PC-3 (cell line): Measurements from ENCODE around the gene ZNF425. TPM values are rescaled to one million over a fixed set of nuclear protein-coding genes. Genes with fewer than 3 reads are reported as not detected.

Source experiments
- ATAC-seq: fragments of 200-7000 bp; cut with Tn5 transposase; 2 replicates; pipeline ENCODE4 v1.9.1; 2020; ENCODE audit warnings: mild to moderate bottlenecking, moderate library complexity
- BruUV-seq: library from RNA; stranded (reverse); fragments of 400-500 nt; replicated peaks from 2 replicates; lab custom pipeline; 2021; lab: Mats Ljungman, UMichigan
- CTCF ChIA-PET: fragments of 300-600 bp; sonication (Branson Sonifier 250); formaldehyde crosslinking; loops from one replicate; lab custom pipeline; 2022; ENCODE audit warnings: antibody characterized with exemption; lab: Charles Lee
- POLR2A ChIA-PET: fragments of 300-600 bp; sonication (Branson Sonifier 250); formaldehyde crosslinking; loops from one replicate; lab custom pipeline; 2022; ENCODE audit warnings: antibody characterized with exemption; ENCODE audit not compliant: unreplicated experiment; lab: Charles Lee
- DNase-seq: peaks from one replicate; pipeline ENCODE4 v3.0.0-alpha.2; 2015
- H2AFZ ChIP-seq: fragments of 300-600 bp; sonication (generic); 2 replicates; pipeline ENCODE4 v1.6.0; 2016; ENCODE audit warnings: antibody characterized with exemption, low read length
- H3F3A ChIP-seq: fragments of 300-600 bp; sonication (generic); one replicate; pipeline ENCODE4 v1.6.0; 2017; ENCODE audit warnings: antibody characterized with exemption, low read length, control low read depth, mild to moderate bottlenecking; ENCODE audit not compliant: unreplicated experiment
- H3K27ac ChIP-seq: fragments of 300-600 bp; sonication (generic); 2 replicates; pipeline ENCODE4 v1.5.1; 2016; ENCODE audit warnings: mild to moderate bottlenecking, low read length
- H3K27me3 ChIP-seq: fragments of 300-600 bp; sonication (generic); 2 replicates; pipeline ENCODE4 v1.6.1; 2016; ENCODE audit warnings: low read length, mixed read lengths
- H3K36me3 ChIP-seq: fragments of 300-600 bp; sonication (generic); 2 replicates; pipeline ENCODE4 v1.6.1; 2016; ENCODE audit warnings: low read depth, mixed run types, low read length, mixed read lengths
- H3K4me1 ChIP-seq: fragments of 300-600 bp; sonication (generic); 2 replicates; pipeline ENCODE4 v1.5.1; 2016; ENCODE audit warnings: low read length; ENCODE audit not compliant: insufficient read depth
- H3K4me2 ChIP-seq: fragments of 300-600 bp; sonication (generic); 2 replicates; pipeline ENCODE4 v1.6.0; 2016; ENCODE audit warnings: low read length
- H3K4me3 ChIP-seq: fragments of 300-600 bp; sonication (generic); 2 replicates; pipeline ENCODE4 v1.5.1; 2016; ENCODE audit warnings: mild to moderate bottlenecking, low read length, mixed read lengths
- H3K79me2 ChIP-seq: fragments of 300-600 bp; sonication (generic); 2 replicates; pipeline ENCODE4 v1.6.1; 2017; ENCODE audit warnings: low read length, mixed read lengths
- H3K9ac ChIP-seq: fragments of 300-600 bp; sonication (generic); 2 replicates; pipeline ENCODE4 v1.6.0; 2016; ENCODE audit warnings: mild to moderate bottlenecking, low read length
- H3K9me2 ChIP-seq: fragments of 300-600 bp; sonication (generic); replicated peaks from 2 replicates; pipeline ENCODE4 v1.6.1; 2016; ENCODE audit warnings: mixed run types, low read length, mixed read lengths
- H3K9me3 ChIP-seq: fragments of 300-600 bp; sonication (generic); 2 replicates; pipeline ENCODE4 v1.6.1; 2016; ENCODE audit warnings: low read length, mixed read lengths
- H4K20me1 ChIP-seq: fragments of 300-600 bp; sonication (generic); 2 replicates; pipeline ENCODE4 v1.6.1; 2016; ENCODE audit warnings: low read length, mixed read lengths
- EZH2 ChIP-seq: fragments of 300-600 bp; sonication (generic); IDR thresholded peaks from one replicate; pipeline ENCODE4 v1.6.1; 2017; ENCODE audit warnings: antibody characterized with exemption, mild to moderate bottlenecking, low read length; ENCODE audit not compliant: unreplicated experiment
- EZH2phosphoT487 ChIP-seq: fragments of 300-600 bp; sonication (generic); IDR thresholded peaks from 2 replicates; pipeline ENCODE4 v1.6.1; 2018; ENCODE audit warnings: mild to moderate bottlenecking, antibody characterized with exemption, low read length, borderline replicate concordance
- intact Hi-C: fragments of 100-400 bp; cut with micrococcal nuclease; formaldehyde crosslinking; loops from 2 replicates; pipeline ENCODE4 v1.9.0; 2023
- total RNA-seq: library from RNA; depleted of rRNA; stranded (reverse); fragments of >200 nt; gene quantifications from 2 replicates; pipeline ENCODE4 v1.2.3, GENCODE V29; 2014
- TF ChIP-seq, protein P1 (sequence below): fragments of 300-600 bp; sonication (generic); conservative IDR thresholded peaks from 2 replicates; pipeline ENCODE4 v1.5.1; 2017; ENCODE audit warnings: antibody characterized with exemption, low read depth, mild to moderate bottlenecking, low read length

Gene ZNF425
- total RNA-seq, 1 experiment from 2014 or later: 1.6 TPM

DNA sequence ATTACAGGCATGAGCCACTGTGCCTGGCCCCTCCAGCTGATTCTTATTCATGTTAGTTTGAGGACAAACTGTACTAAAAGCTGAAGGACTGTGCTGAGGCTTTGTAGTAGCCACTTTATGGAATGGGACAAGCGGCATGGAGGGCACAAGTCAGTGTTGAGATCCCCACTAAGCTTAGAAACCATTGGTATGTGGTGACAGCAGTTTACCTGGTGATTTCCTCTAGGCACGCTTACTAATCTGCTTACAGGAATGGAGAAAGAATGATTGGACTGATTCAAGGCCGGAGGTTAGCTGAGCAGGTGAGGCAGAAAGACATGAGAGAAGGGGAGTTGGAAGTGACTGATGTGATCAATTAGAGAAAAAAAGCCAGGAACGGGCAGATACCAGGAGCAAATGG is 24.9 kb upstream of the ZNF425 start:
- CTCF ChIA-PET: no interaction called here
- POLR2A ChIA-PET: no interaction called here

DNA sequence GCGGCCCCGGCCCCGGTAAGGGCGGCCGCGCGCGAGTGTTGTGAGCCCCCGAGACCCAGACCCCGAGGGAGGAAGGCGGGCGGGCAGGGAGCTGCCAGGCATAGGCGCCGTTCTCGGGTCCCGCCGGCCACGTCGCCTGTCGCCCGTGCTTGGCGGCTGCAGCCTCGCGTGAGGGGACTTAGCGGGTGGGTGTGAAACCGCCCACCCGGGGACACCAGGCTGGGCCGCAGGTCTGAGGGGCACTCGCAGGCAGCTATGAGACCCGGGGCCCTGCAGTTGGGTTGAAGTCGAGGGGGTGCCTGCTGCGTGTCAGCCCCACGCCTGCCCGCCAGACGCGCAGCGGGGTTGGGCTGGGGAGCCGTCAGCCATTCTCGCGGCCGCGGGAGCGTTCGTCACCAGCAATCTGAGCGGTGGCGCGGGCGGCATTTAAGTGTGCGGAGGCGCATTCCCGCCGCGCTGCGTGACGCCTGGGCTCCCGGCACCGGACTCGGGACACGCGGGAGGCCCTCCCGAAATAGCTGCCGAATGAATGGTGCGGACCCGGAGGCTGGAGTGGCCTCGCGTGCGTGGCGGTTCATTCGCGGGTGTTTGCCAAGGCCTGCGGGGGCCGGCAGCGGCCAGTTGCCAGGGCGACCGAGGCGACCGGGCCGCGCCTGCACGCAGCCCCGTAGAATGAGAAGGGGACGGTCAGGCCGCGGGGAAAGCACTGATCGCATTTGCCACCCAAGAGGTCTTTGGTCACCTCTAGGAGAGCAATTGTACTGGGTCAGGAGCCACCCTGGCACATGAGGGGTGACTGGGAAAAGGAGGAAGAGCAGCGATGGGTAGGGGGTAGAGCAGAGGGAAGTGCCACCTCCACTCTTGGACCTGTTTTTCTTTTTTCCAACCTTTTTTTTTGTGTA is 21.9 kb upstream of the ZNF425 start:
- intact Hi-C loops: loop anchor here (1.0 to 2.0 kb wide), 2 partner anchors 21 to 47 kb away; partner anchors contain the start of gene ZNF282
- POLR2A ChIA-PET: interaction anchor here (0.5 to 0.7 kb wide), 2 partner anchors 40 to 48 kb away, joined by 3 read pairs; no protein-coding TSS in a partner anchor
- peak; percentile 28 for ATAC-seq

More for the DNA sequence above, 24.9 kb upstream of the ZNF425 start:
- H3K4me1 ChIP-seq: peaks cover 7% of the 10 kb centered on the region
- H3K27me3 ChIP-seq: no peaks in the 10 kb centered on the region
- peaks cover 61% of the 10 kb centered on the region for H3K79me2 ChIP-seq
- no peak overlapping the region for H2AFZ ChIP-seq
- no peaks in the 10 kb centered on the region for H4K20me1 ChIP-seq
- H3K27ac ChIP-seq: no peak overlapping the region
- no peaks in the 10 kb centered on the region for H3K9me2 ChIP-seq
- TF ChIP-seq, protein P1, sequence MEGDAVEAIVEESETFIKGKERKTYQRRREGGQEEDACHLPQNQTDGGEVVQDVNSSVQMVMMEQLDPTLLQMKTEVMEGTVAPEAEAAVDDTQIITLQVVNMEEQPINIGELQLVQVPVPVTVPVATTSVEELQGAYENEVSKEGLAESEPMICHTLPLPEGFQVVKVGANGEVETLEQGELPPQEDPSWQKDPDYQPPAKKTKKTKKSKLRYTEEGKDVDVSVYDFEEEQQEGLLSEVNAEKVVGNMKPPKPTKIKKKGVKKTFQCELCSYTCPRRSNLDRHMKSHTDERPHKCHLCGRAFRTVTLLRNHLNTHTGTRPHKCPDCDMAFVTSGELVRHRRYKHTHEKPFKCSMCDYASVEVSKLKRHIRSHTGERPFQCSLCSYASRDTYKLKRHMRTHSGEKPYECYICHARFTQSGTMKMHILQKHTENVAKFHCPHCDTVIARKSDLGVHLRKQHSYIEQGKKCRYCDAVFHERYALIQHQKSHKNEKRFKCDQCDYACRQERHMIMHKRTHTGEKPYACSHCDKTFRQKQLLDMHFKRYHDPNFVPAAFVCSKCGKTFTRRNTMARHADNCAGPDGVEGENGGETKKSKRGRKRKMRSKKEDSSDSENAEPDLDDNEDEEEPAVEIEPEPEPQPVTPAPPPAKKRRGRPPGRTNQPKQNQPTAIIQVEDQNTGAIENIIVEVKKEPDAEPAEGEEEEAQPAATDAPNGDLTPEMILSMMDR: no peak
- TF ChIP-seq EZH2phosphoT487: no peak
- no peak for TF ChIP-seq EZH2
- no TSS peak for BruUV-seq
- intact Hi-C loops: no loop called here
- H3F3A ChIP-seq: no peaks in the 10 kb centered on the region
- no peaks in the 10 kb centered on the region for H3K9me3 ChIP-seq
- H3K4me3 ChIP-seq: no peak overlapping the region
- peaks cover 9% of the 10 kb centered on the region for H3K36me3 ChIP-seq
- no peak for ATAC-seq
- DNase-seq: no peak
- no peak overlapping the region for H3K9ac ChIP-seq
- no peak overlapping the region for H3K4me2 ChIP-seq

More for the DNA sequence above, 21.9 kb upstream of the ZNF425 start:
- Histone ChIP-seq H3K27ac (peak overlapping the region; percentile 36), H3K4me2 (peak overlapping the region; percentile 93), H3K4me1 (peaks cover 35% of the 10 kb centered on the region), H3K27me3 (no peaks in the 10 kb centered on the region), H3K79me2 (peaks cover 54% of the 10 kb centered on the region), H3K36me3 (no peaks in the 10 kb centered on the region), H4K20me1 (no peaks in the 10 kb centered on the region), H3F3A (peaks cover 13% of the 10 kb centered on the region), H3K9ac (peak overlapping the region; percentile 88), H3K9me3 (no peaks in the 10 kb centered on the region), H3K4me3 (peak overlapping the region; percentile 92), H2AFZ (peak overlapping the region; percentile 79), H3K9me2 (no peaks in the 10 kb centered on the region)
- TF ChIP-seq EZH2: no peak
- no peak for TF ChIP-seq EZH2phosphoT487
- TF ChIP-seq, protein P1: no peak
- peak; percentile 45 for DNase-seq
- CTCF ChIA-PET: interaction anchor here (0.5 to 0.6 kb wide), 3 partner anchors 56 to 82 kb away, joined by 3 to 4 read pairs (median 3); no protein-coding TSS in a partner anchor
- BruUV-seq: no TSS peak
